Subcutaneous abdominal adipose tissue (tissue), 5 donors: ENCODE results near the gene KCNH8.

Source experiments
- H3K27ac ChIP-seq: one replicate; pipeline ENCODE4 v1.7.0; 2013; ENCODE audit warnings: low read depth, mild to moderate bottlenecking, inconsistent platforms, low read length, moderate library complexity
- H3K27me3 ChIP-seq, 5 donors: one replicate each; pipeline ENCODE4 v1.7.0; 2013; ENCODE audit warnings: low read length in 5 of 5, inconsistent platforms in 1 of 5; ENCODE audit not compliant: control insufficient read depth in 5 of 5, insufficient read depth in 4 of 5
- H3K36me3 ChIP-seq, 5 donors: one replicate each; pipeline ENCODE4 v1.7.0; 2013; ENCODE audit warnings: low read length in 5 of 5; ENCODE audit not compliant: control insufficient read depth in 5 of 5, insufficient read depth in 5 of 5
- H3K4me1 ChIP-seq, 5 donors: one replicate each; pipeline ENCODE4 v1.7.0; 2013; ENCODE audit warnings: low read length in 5 of 5, mild to moderate bottlenecking in 3 of 5, moderate library complexity in 1 of 5; ENCODE audit not compliant: control insufficient read depth in 5 of 5, insufficient read depth in 5 of 5
- H3K4me3 ChIP-seq, 5 donors: one replicate each; pipeline ENCODE4 v1.7.0; 2013; ENCODE audit warnings: low read length in 5 of 5, low read depth in 1 of 5
- H3K9ac ChIP-seq, 5 donors: one replicate each; pipeline ENCODE4 v1.7.0; 2013; ENCODE audit warnings: low read length in 5 of 5, mild to moderate bottlenecking in 4 of 5, moderate library complexity in 3 of 5
- H3K9me3 ChIP-seq, 5 donors: one replicate each; pipeline ENCODE4 v1.7.0; 2013; ENCODE audit warnings: low read length in 5 of 5; ENCODE audit not compliant: control insufficient read depth in 5 of 5
- donor health status: healthy.
- donor health status: healthy.
- donor health status: healthy.
- donor health status: healthy.
- donor health status: healthy.

KCNH8 gene

GRCh38 chr3:19396726-19397125 lies 248.4 kb downstream of the KCNH8 start:
- no peaks in the 10 kb centered on the region for H3K27me3 ChIP-seq
- H3K4me1 ChIP-seq = no peaks in the 10 kb centered on the region
- H3K36me3 ChIP-seq = no peaks in the 10 kb centered on the region
- H3K9me3 ChIP-seq = no peaks in the 10 kb centered on the region
- H3K27ac ChIP-seq = no peak overlapping the region
- H3K4me3 ChIP-seq = no peak overlapping the region
- no peak overlapping the region for H3K9ac ChIP-seq

GRCh38 chr3:19399356-19399755 lies 251.0 kb downstream of the KCNH8 start:
- Histone ChIP-seq H3K27me3 (no peaks in the 10 kb centered on the region), H3K27ac (no peak overlapping the region), H3K9ac (no peak overlapping the region), H3K4me1 (no peaks in the 10 kb centered on the region), H3K36me3 (no peaks in the 10 kb centered on the region), H3K9me3 (no peaks in the 10 kb centered on the region), H3K4me3 (no peak overlapping the region)

- Histone ChIP-seq H3K4me3 (no peak overlapping the region), H3K4me1 (no peaks in the 10 kb centered on the region), H3K9ac (no peak overlapping the region)
Measured at GRCh38 chr3:19399836-19400235, 251.5 kb downstream of the KCNH8 start.

GRCh38 chr3:19420159-19420558 lies 271.8 kb downstream of the KCNH8 start:
- H3K27me3 ChIP-seq = no peaks in the 10 kb centered on the region
- no peaks in the 10 kb centered on the region for H3K4me1 ChIP-seq
- no peak overlapping the region for H3K9ac ChIP-seq
- H3K9me3 ChIP-seq = no peaks in the 10 kb centered on the region
- H3K27ac ChIP-seq = no peak overlapping the region
- H3K4me3 ChIP-seq = no peak overlapping the region
- no peaks in the 10 kb centered on the region for H3K36me3 ChIP-seq

More at GRCh38 chr3:19399836-19400235, 251.5 kb downstream of the KCNH8 start:
- H3K9me3 ChIP-seq = no peaks in the 10 kb centered on the region
- no peaks in the 10 kb centered on the region for H3K27me3 ChIP-seq
- H3K27ac ChIP-seq = no peak overlapping the region
- no peaks in the 10 kb centered on the region for H3K36me3 ChIP-seq

GRCh38 chr3:19425825-19426224 lies 277.5 kb downstream of the KCNH8 start:
- H3K9ac ChIP-seq = no peak overlapping the region
- no peaks in the 10 kb centered on the region for H3K36me3 ChIP-seq
- H3K27ac ChIP-seq = no peak overlapping the region
- H3K4me1 ChIP-seq = no peaks in the 10 kb centered on the region
- H3K9me3 ChIP-seq = no peaks in the 10 kb centered on the region
- no peak overlapping the region for H3K4me3 ChIP-seq
- H3K27me3 ChIP-seq = no peaks in the 10 kb centered on the region

- H3K4me3 ChIP-seq = no peak overlapping the region
- no peaks in the 10 kb centered on the region for H3K27me3 ChIP-seq
- H3K4me1 ChIP-seq = no peaks in the 10 kb centered on the region
- H3K9me3 ChIP-seq = no peaks in the 10 kb centered on the region
- H3K36me3 ChIP-seq = no peaks in the 10 kb centered on the region
- H3K27ac ChIP-seq = no peak overlapping the region
- no peak overlapping the region for H3K9ac ChIP-seq
Measured at GRCh38 chr3:19427422-19428149, 279.3 kb downstream of the KCNH8 start.

- Histone ChIP-seq H3K9ac (no peak overlapping the region), H3K4me3 (no peak overlapping the region), H3K27me3 (no peaks in the 10 kb centered on the region), H3K4me1 (no peaks in the 10 kb centered on the region), H3K27ac (no peak overlapping the region), H3K36me3 (no peaks in the 10 kb centered on the region), H3K9me3 (no peaks in the 10 kb centered on the region)
Measured at GRCh38 chr3:19428729-19429128, 280.4 kb downstream of the KCNH8 start.

GRCh38 chr3:19432669-19433068 lies 284.4 kb downstream of the KCNH8 start:
- Histone ChIP-seq H3K4me1 (no peaks in the 10 kb centered on the region), H3K36me3 (no peaks in the 10 kb centered on the region), H3K9me3 (no peaks in the 10 kb centered on the region), H3K27ac (no peak overlapping the region), H3K9ac (no peak overlapping the region), H3K4me3 (no peak overlapping the region), H3K27me3 (no peaks in the 10 kb centered on the region)

DNA sequence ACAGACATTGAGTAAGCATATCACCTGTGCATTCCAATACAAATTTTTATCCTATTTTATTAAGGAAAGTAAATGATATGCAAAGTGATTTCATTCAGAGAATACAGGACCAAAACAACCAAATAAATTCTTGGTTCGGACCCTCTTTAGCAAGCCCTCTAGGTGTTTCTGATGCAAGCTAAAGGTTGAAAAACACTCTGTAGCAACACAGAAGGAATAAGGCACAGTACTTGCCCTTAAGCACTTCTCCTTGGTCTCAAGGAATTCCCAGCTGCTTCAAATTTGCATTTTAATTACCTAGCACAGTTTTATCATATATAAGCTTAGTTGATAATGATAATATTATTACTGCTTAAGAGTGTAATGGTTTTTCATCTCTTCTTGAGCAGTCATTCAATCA lies 288.4 kb downstream of the KCNH8 start:
- no peak overlapping the region for H3K9ac ChIP-seq
- H3K27me3 ChIP-seq = no peaks in the 10 kb centered on the region
- H3K27ac ChIP-seq = no peak overlapping the region
- no peaks in the 10 kb centered on the region for H3K9me3 ChIP-seq
- H3K4me1 ChIP-seq = no peaks in the 10 kb centered on the region
- H3K4me3 ChIP-seq = no peak overlapping the region
- H3K36me3 ChIP-seq = no peaks in the 10 kb centered on the region

DNA sequence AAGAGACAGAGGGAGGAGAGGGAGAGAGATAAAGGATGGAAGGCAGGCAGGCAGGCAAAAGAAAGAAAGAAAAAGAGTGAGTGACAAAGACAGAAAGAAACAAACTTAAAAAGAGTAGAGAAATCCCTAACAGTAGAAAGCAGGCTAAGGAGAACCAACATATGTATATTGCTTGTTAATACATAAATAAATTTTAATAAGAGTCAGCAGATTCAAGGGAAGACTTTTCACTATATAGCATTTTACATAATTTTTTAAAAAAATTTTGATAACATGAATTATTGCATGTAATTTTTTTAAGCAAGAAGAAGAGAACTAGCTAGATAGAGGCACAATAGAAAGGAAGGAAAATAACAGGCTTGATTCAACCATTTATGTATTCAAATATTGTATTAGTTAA lies 291.6 kb downstream of the KCNH8 start:
- no peak overlapping the region for H3K27ac ChIP-seq
- no peak overlapping the region for H3K4me3 ChIP-seq
- no peaks in the 10 kb centered on the region for H3K9me3 ChIP-seq
- H3K27me3 ChIP-seq = no peaks in the 10 kb centered on the region
- H3K36me3 ChIP-seq = no peaks in the 10 kb centered on the region
- no peak overlapping the region for H3K9ac ChIP-seq
- H3K4me1 ChIP-seq = no peaks in the 10 kb centered on the region
